ENCODE results near the gene SELENOH. TPM values are rescaled to one million over a fixed set of nuclear protein-coding genes. Genes with fewer than 3 reads are reported as not detected.
A peak's percentile ranks its signal among the peaks of the same experiment; 100 is the strongest.

SELENOH gene
- total RNA-seq, 2 donors from 2014 or later, result 141 to 178 TPM

GRCh38 chr11:57761301-57762234 lies 20.3 kb downstream of the SELENOH start, which contains the start of gene CTNND1:
CTNND1 (plus strand) TSS chr11:57761802; CDS start chr11:57791479, 29,677 bp downstream.
- Mint-ChIP-seq H3K27me3 (peaks cover 5 to 15% of the 10 kb centered on the region in 2 donors), H3K36me3 (no peaks in the 10 kb centered on the region), H3K27ac (peak within 1 kb of the TSS in 1 of 2 donors; percentile 23), H3K9me3 (no peaks in the 10 kb centered on the region), H3K4me3 (peak within 1 kb of the TSS; percentile 74), H3K4me1 (ENCODE audit: low read depth in 2 of 2) (peaks cover 5% of the 10 kb centered on the region in 2 donors)
- ATAC-seq, result peak in 1 of 2 donors; percentile 53
- DNase-seq (ENCODE audit: low spot score), result no peak

DNA sequence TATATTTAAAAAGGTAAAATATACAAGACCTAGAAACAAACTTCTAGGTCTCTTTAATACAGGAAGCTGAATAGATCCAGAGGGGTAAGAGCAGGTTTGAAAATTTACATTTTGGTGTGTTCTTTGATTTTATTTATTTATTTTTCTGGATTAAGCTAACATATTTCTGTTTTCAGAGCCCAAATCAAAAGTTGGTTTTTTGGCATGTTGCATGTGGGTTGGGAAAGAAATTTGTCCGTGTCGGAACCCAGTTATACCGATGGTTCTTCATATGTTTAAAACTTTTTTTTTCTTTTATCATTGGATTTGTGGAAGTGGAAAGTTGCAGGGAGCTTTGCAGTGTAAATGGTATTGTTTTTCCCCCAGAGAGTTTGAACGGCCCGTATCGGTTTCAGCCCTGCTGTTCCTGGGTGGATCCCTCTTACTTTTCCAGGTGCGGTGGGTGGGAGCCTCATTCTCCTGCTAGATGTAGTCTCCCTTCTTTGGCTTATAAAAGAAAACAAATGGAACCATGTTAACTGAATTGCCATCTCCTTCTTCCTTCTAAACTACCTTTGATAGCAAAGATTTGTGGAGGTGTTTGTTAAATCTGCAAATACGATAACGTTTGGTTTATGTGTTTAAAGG lies 21.1 kb downstream of the SELENOH start:
- ATAC-seq (no peak), DNase-seq (ENCODE audit: low spot score) (no peak)
- Mint-ChIP-seq H3K27ac (no peak overlapping the region), H3K27me3 (peaks cover 5 to 15% of the 10 kb centered on the region in 2 donors), H3K36me3 (no peaks in the 10 kb centered on the region), H3K4me3 (peak overlapping the region; percentile 74), H3K9me3 (no peaks in the 10 kb centered on the region), H3K4me1 (ENCODE audit: low read depth in 2 of 2) (peaks cover 5% of the 10 kb centered on the region in 2 donors)

- no peak overlapping the region for H3K27ac Mint-ChIP-seq
- ATAC-seq (no peak), DNase-seq (ENCODE audit: low spot score) (no peak)
- H3K36me3 Mint-ChIP-seq, result no peaks in the 10 kb centered on the region
- H3K4me1 Mint-ChIP-seq (ENCODE audit: low read depth in 2 of 2), result peaks cover 5% of the 10 kb centered on the region in 2 donors
- H3K27me3 Mint-ChIP-seq, result peaks cover 5 to 15% of the 10 kb centered on the region in 2 donors
- no peaks in the 10 kb centered on the region for H3K9me3 Mint-ChIP-seq
- H3K4me3 Mint-ChIP-seq, result no peak overlapping the region
These were observed 22.3 kb downstream of the SELENOH start for GRCh38 chr11:57763568-57763967.

- Mint-ChIP-seq H3K4me3 (no peak overlapping the region), H3K36me3 (no peaks in the 10 kb centered on the region), H3K4me1 (ENCODE audit: low read depth in 2 of 2) (peaks cover 5% of the 10 kb centered on the region in 2 donors), H3K27ac (no peak overlapping the region), H3K27me3 (peaks cover 5 to 15% of the 10 kb centered on the region in 2 donors), H3K9me3 (no peaks in the 10 kb centered on the region)
- DNase-seq (ENCODE audit: low spot score) (no peak), ATAC-seq (no peak)
These were observed 22.7 kb downstream of the SELENOH start for GRCh38 chr11:57764021-57764420.

DNA sequence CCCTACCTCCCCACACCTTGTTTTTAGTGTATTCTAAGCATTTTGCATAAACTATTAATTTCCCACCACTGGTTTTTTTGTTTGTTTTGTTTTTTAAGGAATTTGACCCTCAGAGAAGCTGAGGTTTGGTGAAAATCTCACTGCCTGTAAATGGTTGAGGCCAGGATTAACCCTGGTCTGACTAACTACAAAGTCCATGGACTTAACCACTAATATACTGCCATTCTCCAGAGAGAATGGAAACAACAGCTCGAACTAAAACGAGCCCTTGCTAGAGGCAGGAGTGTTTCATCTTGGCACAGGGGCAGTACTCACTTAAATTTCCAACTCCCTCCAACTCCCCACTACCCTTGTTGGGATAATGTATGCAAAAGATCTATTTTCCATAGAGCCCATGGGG lies 23.3 kb downstream of the SELENOH start:
- H3K4me3 Mint-ChIP-seq, result no peak overlapping the region
- no peaks in the 10 kb centered on the region for H3K36me3 Mint-ChIP-seq
- H3K27me3 Mint-ChIP-seq, result peaks cover 5 to 15% of the 10 kb centered on the region in 2 donors
- ATAC-seq, result no peak
- H3K4me1 Mint-ChIP-seq (ENCODE audit: low read depth in 2 of 2), result peaks cover 5% of the 10 kb centered on the region in 2 donors
- H3K9me3 Mint-ChIP-seq, result no peaks in the 10 kb centered on the region
- no peak for DNase-seq (ENCODE audit: low spot score)
- no peak overlapping the region for H3K27ac Mint-ChIP-seq

- Mint-ChIP-seq H3K4me3 (no peak overlapping the region), H3K4me1 (ENCODE audit: low read depth in 2 of 2) (peaks cover 5% of the 10 kb centered on the region in 2 donors), H3K27me3 (peaks cover 5 to 15% of the 10 kb centered on the region in 2 donors), H3K27ac (no peak overlapping the region), H3K36me3 (no peaks in the 10 kb centered on the region), H3K9me3 (no peaks in the 10 kb centered on the region)
- ATAC-seq (no peak), DNase-seq (ENCODE audit: low spot score) (no peak)
These were observed 23.7 kb downstream of the SELENOH start for GRCh38 chr11:57764972-57765371.

- H3K27ac Mint-ChIP-seq, result no peak overlapping the region
These were observed 29.5 kb downstream of the SELENOH start for GRCh38 chr11:57770793-57771192.

GRCh38 chr11:57771365-57771764 lies 30.1 kb downstream of the SELENOH start:
- Mint-ChIP-seq H3K27ac (no peak overlapping the region), H3K9me3 (no peaks in the 10 kb centered on the region), H3K4me3 (no peak overlapping the region), H3K36me3 (no peaks in the 10 kb centered on the region), H3K4me1 (ENCODE audit: low read depth in 2 of 2) (peaks cover 8 to 13% of the 10 kb centered on the region in 2 donors), H3K27me3 (no peaks in the 10 kb centered on the region)
- no peak for DNase-seq (ENCODE audit: low spot score)
- no peak for ATAC-seq

More at GRCh38 chr11:57770793-57771192, 29.5 kb downstream of the SELENOH start:
- H3K9me3 Mint-ChIP-seq, result no peaks in the 10 kb centered on the region
- DNase-seq (ENCODE audit: low spot score), result no peak
- ATAC-seq, result no peak
- H3K4me1 Mint-ChIP-seq (ENCODE audit: low read depth in 2 of 2), result peaks cover 8 to 9% of the 10 kb centered on the region in 2 donors
- no peaks in the 10 kb centered on the region for H3K36me3 Mint-ChIP-seq
- no peak overlapping the region for H3K4me3 Mint-ChIP-seq
- no peaks in the 10 kb centered on the region for H3K27me3 Mint-ChIP-seq

DNA sequence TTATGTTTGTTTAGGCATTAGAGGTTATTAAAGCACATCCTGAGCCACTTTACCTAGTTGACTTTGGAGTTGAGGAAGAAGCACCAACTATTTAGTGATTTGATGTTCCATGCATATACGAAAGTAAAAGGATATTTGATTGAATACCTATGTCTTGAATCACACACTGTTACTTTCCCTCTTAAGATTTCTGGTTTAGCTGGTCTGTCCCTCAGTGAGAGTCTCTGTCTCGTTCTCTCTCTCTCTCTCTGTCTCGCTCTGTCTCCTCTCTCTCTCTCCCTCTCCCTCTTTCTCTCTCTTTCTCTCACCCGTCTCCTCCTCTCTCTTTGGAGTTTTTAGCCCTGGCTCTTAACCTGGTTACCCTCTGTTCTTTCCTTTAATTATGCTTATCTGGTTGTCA lies 31.3 kb downstream of the SELENOH start:
- Mint-ChIP-seq H3K4me3 (no peak overlapping the region), H3K9me3 (no peaks in the 10 kb centered on the region), H3K27ac (no peak overlapping the region), H3K36me3 (no peaks in the 10 kb centered on the region), H3K4me1 (ENCODE audit: low read depth in 2 of 2) (peaks cover 8 to 16% of the 10 kb centered on the region in 2 donors), H3K27me3 (no peaks in the 10 kb centered on the region)
- no peak for ATAC-seq
- DNase-seq (ENCODE audit: low spot score), result no peak

DNA sequence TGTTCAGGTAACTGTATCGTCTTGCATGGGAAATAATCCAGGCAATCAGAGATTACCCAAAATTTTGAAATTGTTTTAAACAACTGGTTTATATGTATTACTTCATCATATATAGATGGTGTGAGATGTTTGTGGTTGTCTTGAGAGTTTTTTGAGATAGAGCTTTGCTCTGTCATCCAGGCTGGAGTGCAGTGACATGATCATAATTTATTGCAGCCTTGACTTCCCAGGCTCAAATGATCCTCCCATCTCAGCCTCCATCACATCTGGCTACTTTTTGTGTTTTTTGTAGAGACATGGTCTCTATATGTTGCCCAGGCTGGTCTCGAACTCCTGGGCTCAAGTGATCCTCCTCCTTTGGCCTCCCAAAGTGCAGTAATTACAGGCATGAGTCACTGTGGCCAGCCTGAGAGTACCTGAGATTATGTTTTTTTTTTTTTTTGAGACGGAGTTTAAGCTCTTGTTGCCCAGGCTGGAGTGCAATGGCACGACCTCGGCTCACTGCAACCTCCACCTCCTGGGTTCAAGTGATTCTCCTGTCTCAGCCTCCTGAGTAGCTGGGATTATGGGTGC lies 31.8 kb downstream of the SELENOH start:
- Mint-ChIP-seq H3K27me3 (no peaks in the 10 kb centered on the region), H3K4me1 (ENCODE audit: low read depth in 2 of 2) (peaks cover 8 to 16% of the 10 kb centered on the region in 2 donors), H3K36me3 (no peaks in the 10 kb centered on the region), H3K27ac (no peak overlapping the region), H3K4me3 (no peak overlapping the region), H3K9me3 (no peaks in the 10 kb centered on the region)
- no peak for ATAC-seq
- no peak for DNase-seq (ENCODE audit: low spot score)

DNA sequence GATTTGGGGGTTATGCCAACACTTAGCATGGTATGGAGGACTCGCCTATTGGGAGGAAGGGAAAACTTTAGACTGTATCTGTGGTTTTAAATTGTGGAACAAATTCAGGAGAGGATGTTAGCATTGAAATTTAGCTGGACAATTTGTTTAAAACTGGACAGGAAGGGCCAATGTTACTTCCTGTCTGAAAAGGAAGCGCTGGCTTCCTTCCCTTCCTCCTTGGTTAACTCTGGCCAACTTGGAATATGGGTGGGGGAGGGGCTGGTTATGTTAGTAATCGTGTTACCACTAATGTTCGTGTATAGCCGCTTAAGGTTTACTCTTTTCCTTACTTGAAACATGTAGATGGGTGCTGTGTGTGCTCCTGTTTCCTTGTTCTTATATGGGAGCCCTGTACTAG lies 34.2 kb downstream of the SELENOH start:
- DNase-seq (ENCODE audit: low spot score), result no peak
- no peak for ATAC-seq
- Mint-ChIP-seq H3K36me3 (no peaks in the 10 kb centered on the region), H3K9me3 (no peaks in the 10 kb centered on the region), H3K4me3 (no peak overlapping the region), H3K27me3 (no peaks in the 10 kb centered on the region), H3K4me1 (ENCODE audit: low read depth in 2 of 2) (peaks cover 8 to 16% of the 10 kb centered on the region in 2 donors), H3K27ac (no peak overlapping the region)

GRCh38 chr11:57776031-57776521 lies 34.8 kb downstream of the SELENOH start:
- H3K27me3 Mint-ChIP-seq, result no peaks in the 10 kb centered on the region
- no peak overlapping the region for H3K4me3 Mint-ChIP-seq
- no peak for ATAC-seq
- DNase-seq (ENCODE audit: low spot score), result no peak
- no peaks in the 10 kb centered on the region for H3K9me3 Mint-ChIP-seq
- H3K27ac Mint-ChIP-seq, result no peak overlapping the region
- H3K36me3 Mint-ChIP-seq, result no peaks in the 10 kb centered on the region
- H3K4me1 Mint-ChIP-seq (ENCODE audit: low read depth in 2 of 2), result peaks cover 8 to 16% of the 10 kb centered on the region in 2 donors

GRCh38 chr11:57776577-57777210 lies 35.4 kb downstream of the SELENOH start:
- Mint-ChIP-seq H3K9me3 (no peaks in the 10 kb centered on the region), H3K4me1 (ENCODE audit: low read depth in 2 of 2) (peaks cover 8 to 16% of the 10 kb centered on the region in 2 donors), H3K36me3 (no peaks in the 10 kb centered on the region), H3K27me3 (no peaks in the 10 kb centered on the region), H3K27ac (no peak overlapping the region), H3K4me3 (no peak overlapping the region)
- DNase-seq (ENCODE audit: low spot score) (no peak), ATAC-seq (no peak)

All from natural killer cell treated with Interleukin-12 subunit alpha and Interleukin-12 subunit beta and Interleukin-15 and Interleukin-18, amount 100 ng/mL, for 72 hours (primary cell).